ENCODE data around the gene ATP8B1. TPM values are rescaled to one million over a fixed set of nuclear protein-coding genes. Genes with fewer than 3 reads are reported as not detected.

The ATP8B1 gene
- total RNA-seq, 1 experiment from 2014 or later = 1.1 TPM

DNA sequence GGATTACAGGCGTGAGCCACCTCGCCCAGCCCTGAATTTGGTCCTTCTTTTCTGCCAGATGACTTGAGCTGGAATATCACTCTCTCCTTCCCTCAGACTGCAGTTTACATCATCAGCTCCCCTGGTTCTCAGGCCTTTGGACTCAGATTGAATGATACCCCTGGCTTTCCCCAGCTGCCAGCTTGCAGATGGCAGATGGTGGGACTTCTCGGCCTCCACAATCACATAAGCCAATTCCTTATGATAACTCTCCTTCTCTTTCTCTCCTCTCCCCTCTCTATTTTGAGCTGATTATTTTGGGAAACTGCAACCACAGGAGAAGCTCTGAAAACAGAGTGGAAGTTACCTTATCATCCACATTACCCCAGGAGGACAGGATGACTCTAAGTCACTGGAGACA, 33.4 kb upstream of the ATP8B1 start:
- Histone ChIP-seq H3K79me2 (ENCODE audit: insufficient read depth, low read length) (no peaks in the 10 kb centered on the region), H3K79me1 (ENCODE audit: insufficient read depth, low read depth, low read length, poor library complexity, severe bottlenecking) (no peaks in the 10 kb centered on the region), H3K23ac (ENCODE audit: insufficient read length, low read depth, low read length) (no peak overlapping the region), H3K18ac (ENCODE audit: insufficient read length, low read depth, low read length) (no peak overlapping the region), H2BK15ac (ENCODE audit: low read depth, low read length) (no peak overlapping the region), H2BK20ac (ENCODE audit: low read depth, low read length, poor library complexity, severe bottlenecking) (no peak overlapping the region), H4K20me1 (ENCODE audit: control insufficient read depth, insufficient read depth, insufficient read length) (no peaks in the 10 kb centered on the region), H3K56ac (ENCODE audit: insufficient read length, low read depth, low read length) (no peak overlapping the region), H3K4ac (ENCODE audit: low read depth, low read length) (no peak overlapping the region), H4K91ac (ENCODE audit: insufficient read length, low read depth, low read length) (no peak overlapping the region), H2BK120ac (ENCODE audit: low read depth, low read length, poor library complexity, severe bottlenecking) (no peak overlapping the region), H3K27ac (ENCODE audit: insufficient read length, low read depth, low read length) (no peak overlapping the region), H3T11ph (ENCODE audit: low read length) (no peak overlapping the region), H4K8ac (replicated peaks; ENCODE audit: insufficient read length, low read depth, low read length) (no peak overlapping the region), H2AK5ac (ENCODE audit: insufficient read length, low read length) (no peak overlapping the region), H2BK12ac (ENCODE audit: insufficient read length, low read depth, low read length) (no peak overlapping the region), H3K9ac (ENCODE audit: extremely low read depth, insufficient read length, low read length) (no peak overlapping the region), H3K27me3 (ENCODE audit: insufficient read depth, low read length) (no peaks in the 10 kb centered on the region), H2BK5ac (ENCODE audit: insufficient read length, low read length) (no peak overlapping the region), H2AFZ (ENCODE audit: low read length) (no peak overlapping the region), H3K9me3 (ENCODE audit: control insufficient read depth, low read depth, low read length) (no peaks in the 10 kb centered on the region), H4K5ac (ENCODE audit: insufficient read length, low read depth, low read length) (no peak overlapping the region), H3K4me2 (ENCODE audit: insufficient read depth, insufficient read length, low read length) (no peak overlapping the region), H3K23me2 (ENCODE audit: insufficient read length, low read depth, low read length, poor library complexity, severe bottlenecking) (no peaks in the 10 kb centered on the region), H3K14ac (ENCODE audit: insufficient read depth, low read length) (no peak overlapping the region), H3K4me1 (ENCODE audit: insufficient read depth, low read length) (peaks cover 1% of the 10 kb centered on the region; the same call in 1 of the 2 replicates)
- no peak overlapping the region for H3K27ac Mint-ChIP-seq
- peaks cover 0 to 2% of the 10 kb centered on the region in 2 experiments; a peak in 1 of 4 replicates for H3K4me1 Mint-ChIP-seq
- peaks cover 0 to 2% (median 0%) of the 10 kb centered on the region in 3 experiments; a peak in 1 of 7 replicates for H3K36me3 Mint-ChIP-seq (ENCODE audit: insufficient read depth in 1 of 3, low read depth in 3 of 3)
- H3K27me3 Mint-ChIP-seq (ENCODE audit: low read depth) = peaks cover 4% of the 10 kb centered on the region; the same call in 1 of the 2 replicates
- no peaks in the 10 kb centered on the region; a peak in 1 of 5 replicates for H3K9me3 Mint-ChIP-seq
- H3K4me3 Mint-ChIP-seq = no peak overlapping the region
- WGBS (ENCODE audit: extremely low coverage, insufficient read length, low lambda C conversion rate) = no CpG with 5 or more reads among the region's 3 CpGs
- TF ChIP-seq, protein P1, sequence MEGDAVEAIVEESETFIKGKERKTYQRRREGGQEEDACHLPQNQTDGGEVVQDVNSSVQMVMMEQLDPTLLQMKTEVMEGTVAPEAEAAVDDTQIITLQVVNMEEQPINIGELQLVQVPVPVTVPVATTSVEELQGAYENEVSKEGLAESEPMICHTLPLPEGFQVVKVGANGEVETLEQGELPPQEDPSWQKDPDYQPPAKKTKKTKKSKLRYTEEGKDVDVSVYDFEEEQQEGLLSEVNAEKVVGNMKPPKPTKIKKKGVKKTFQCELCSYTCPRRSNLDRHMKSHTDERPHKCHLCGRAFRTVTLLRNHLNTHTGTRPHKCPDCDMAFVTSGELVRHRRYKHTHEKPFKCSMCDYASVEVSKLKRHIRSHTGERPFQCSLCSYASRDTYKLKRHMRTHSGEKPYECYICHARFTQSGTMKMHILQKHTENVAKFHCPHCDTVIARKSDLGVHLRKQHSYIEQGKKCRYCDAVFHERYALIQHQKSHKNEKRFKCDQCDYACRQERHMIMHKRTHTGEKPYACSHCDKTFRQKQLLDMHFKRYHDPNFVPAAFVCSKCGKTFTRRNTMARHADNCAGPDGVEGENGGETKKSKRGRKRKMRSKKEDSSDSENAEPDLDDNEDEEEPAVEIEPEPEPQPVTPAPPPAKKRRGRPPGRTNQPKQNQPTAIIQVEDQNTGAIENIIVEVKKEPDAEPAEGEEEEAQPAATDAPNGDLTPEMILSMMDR (conservative IDR thresholded peaks at IDR 0.05) = no peak
- no peak for DNase-seq

All from H9 (cell line).